Measurements from ENCODE around the gene C6orf163.

The C6orf163 gene

GRCh38 chr6:87350516-87350915 is 5.9 kb downstream of the C6orf163 start:
- TF ChIP-seq YY1 (IDR thresholded peaks at IDR 0.05; ENCODE audit: low read depth) (no peak), TAF1 (IDR thresholded peaks at IDR 0.05; ENCODE audit: low read depth) (no peak), TCF12 (IDR thresholded peaks at IDR 0.05; ENCODE audit: low read depth) (no peak), USF1 (IDR thresholded peaks at IDR 0.05) (no peak), CEBPB (IDR thresholded peaks at IDR 0.05) (no peak), NFIC (IDR thresholded peaks at IDR 0.05) (no peak), EP300 (IDR thresholded peaks at IDR 0.05; ENCODE audit: borderline replicate concordance) (no peak), CREB1 (IDR thresholded peaks at IDR 0.05; ENCODE audit: low read depth) (no peak), MAX (IDR thresholded peaks at IDR 0.05) (no peak), RAD21 (IDR thresholded peaks at IDR 0.05; ENCODE audit: low read depth) (no peak), TEAD4 (IDR thresholded peaks at IDR 0.05) (no peak), ZBTB7A (IDR thresholded peaks at IDR 0.05; ENCODE audit: low read depth) (no peak), FOXM1 (IDR thresholded peaks at IDR 0.05; ENCODE audit: borderline replicate concordance, low read depth) (no peak), REST (IDR thresholded peaks at IDR 0.05; ENCODE audit: low read depth) (no peak), EGR1 (IDR thresholded peaks at IDR 0.05) (no peak)

- TF ChIP-seq REST (IDR thresholded peaks at IDR 0.05; ENCODE audit: low read depth), result no peak
- no peak for TF ChIP-seq YY1 (IDR thresholded peaks at IDR 0.05; ENCODE audit: low read depth)
- no peak for TF ChIP-seq MAX (IDR thresholded peaks at IDR 0.05)
- TF ChIP-seq TCF12 (IDR thresholded peaks at IDR 0.05; ENCODE audit: low read depth), result no peak
- no peak for TF ChIP-seq USF1 (IDR thresholded peaks at IDR 0.05)
- no peak for TF ChIP-seq TAF1 (IDR thresholded peaks at IDR 0.05; ENCODE audit: low read depth)
- no peak for TF ChIP-seq CEBPB (IDR thresholded peaks at IDR 0.05)
- no peak for TF ChIP-seq CREB1 (IDR thresholded peaks at IDR 0.05; ENCODE audit: low read depth)
- TF ChIP-seq NFIC (IDR thresholded peaks at IDR 0.05), result no peak
- TF ChIP-seq EGR1 (IDR thresholded peaks at IDR 0.05), result no peak
- no peak for TF ChIP-seq TEAD4 (IDR thresholded peaks at IDR 0.05)
- TF ChIP-seq RAD21 (IDR thresholded peaks at IDR 0.05; ENCODE audit: low read depth), result no peak
These were observed 7.0 kb downstream of the C6orf163 start for GRCh38 chr6:87351583-87351982.

- TF ChIP-seq EP300 (IDR thresholded peaks at IDR 0.05; ENCODE audit: borderline replicate concordance), result no peak
- no peak for TF ChIP-seq TEAD4 (IDR thresholded peaks at IDR 0.05)
- no peak for TF ChIP-seq REST (IDR thresholded peaks at IDR 0.05; ENCODE audit: low read depth)
- TF ChIP-seq EGR1 (IDR thresholded peaks at IDR 0.05), result no peak
- no peak for TF ChIP-seq YY1 (IDR thresholded peaks at IDR 0.05; ENCODE audit: low read depth)
- no peak for TF ChIP-seq RAD21 (IDR thresholded peaks at IDR 0.05; ENCODE audit: low read depth)
- no peak for TF ChIP-seq CREB1 (IDR thresholded peaks at IDR 0.05; ENCODE audit: low read depth)
- TF ChIP-seq USF1 (IDR thresholded peaks at IDR 0.05), result no peak
- no peak for TF ChIP-seq NFIC (IDR thresholded peaks at IDR 0.05)
- no peak for TF ChIP-seq TCF12 (IDR thresholded peaks at IDR 0.05; ENCODE audit: low read depth)
- no peak for TF ChIP-seq TAF1 (IDR thresholded peaks at IDR 0.05; ENCODE audit: low read depth)
- TF ChIP-seq MAX (IDR thresholded peaks at IDR 0.05), result no peak
- no peak for TF ChIP-seq FOXM1 (IDR thresholded peaks at IDR 0.05; ENCODE audit: borderline replicate concordance, low read depth)
- TF ChIP-seq ZBTB7A (IDR thresholded peaks at IDR 0.05; ENCODE audit: low read depth), result no peak
- TF ChIP-seq CEBPB (IDR thresholded peaks at IDR 0.05), result no peak
These were observed 11.6 kb downstream of the C6orf163 start for GRCh38 chr6:87356181-87356580.
